Erythroblast (primary cell): ENCODE data around the gene NOSIP.

Source experiments
- GATA1 ChIP-seq: IDR thresholded peaks from 2 replicates; pipeline ENCODE4 v1.6.1; 2011; ENCODE audit warnings: low read depth, mild to moderate bottlenecking, control low read depth, low read length, moderate library complexity
- POLR2A ChIP-seq: IDR thresholded peaks from 2 replicates; pipeline ENCODE4 v1.6.1; 2011; ENCODE audit warnings: mild to moderate bottlenecking, low read length

- TF ChIP-seq POLR2A (no peak), GATA1 (no peak)
Observed at GRCh38 chr19:49613374-49613773, 33.0 kb upstream of the NOSIP start.
